ENCODE measurements around the gene PEAR1. TPM values are rescaled to one million over a fixed set of nuclear protein-coding genes. Genes with fewer than 3 reads are reported as not detected.

PEAR1 gene
- total RNA-seq, 1 donor from 2014 or later, result 5.6 TPM

DNA sequence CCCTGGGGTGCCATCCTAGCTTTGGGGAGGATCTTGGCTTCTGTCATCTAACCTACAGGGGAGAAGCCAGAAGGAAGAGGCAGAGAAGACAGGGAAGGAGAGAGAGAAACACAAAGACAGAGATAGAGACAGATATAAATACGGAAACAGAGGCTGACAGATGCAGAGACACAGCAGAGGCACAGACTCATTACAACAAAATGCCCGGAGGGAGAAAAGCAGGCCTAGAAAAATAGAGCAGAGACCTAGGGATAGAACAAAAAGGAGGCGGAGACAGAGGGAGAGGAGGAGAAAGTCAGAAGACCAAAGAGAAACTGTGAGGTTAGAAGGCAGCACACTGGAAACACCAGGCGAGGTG lies 1.9 kb downstream of the PEAR1 start:
- intact Hi-C loops (cut with DNase I), result loop anchor here (2.0 kb wide), 1 partner anchor 25 kb away; the partner anchor contains the start of gene LRRC71
- no peak for DNase-seq (ENCODE audit: low spot score)

DNA sequence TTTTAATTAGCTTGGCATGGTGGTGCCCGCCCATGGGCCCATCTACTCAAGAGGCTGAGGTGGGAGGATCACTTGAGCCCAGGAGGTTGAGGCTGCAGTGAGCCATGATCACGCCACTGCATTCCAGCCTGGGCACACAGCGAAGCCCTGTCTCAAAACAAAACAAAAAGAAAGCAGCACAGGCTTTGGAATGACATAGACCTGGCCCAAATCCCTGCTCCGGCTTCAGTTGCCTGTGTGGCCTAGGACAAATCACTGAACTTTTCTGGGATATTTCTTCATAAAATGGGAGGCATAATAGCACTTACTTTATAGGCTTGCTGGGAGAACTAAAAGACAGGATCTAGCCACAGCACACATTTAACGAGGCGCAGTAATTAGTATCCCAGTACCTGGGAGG lies 2.4 kb downstream of the PEAR1 start:
- intact Hi-C loops (cut with DNase I), result loop anchor here (2.0 kb wide), 1 partner anchor 25 kb away; the partner anchor contains the start of gene LRRC71
- no peak for DNase-seq (ENCODE audit: low spot score)

GRCh38 chr1:156896490-156897033 lies 3.0 kb downstream of the PEAR1 start:
- no peak for DNase-seq (ENCODE audit: low spot score)
- intact Hi-C loops (cut with DNase I), result no loop called here

DNA sequence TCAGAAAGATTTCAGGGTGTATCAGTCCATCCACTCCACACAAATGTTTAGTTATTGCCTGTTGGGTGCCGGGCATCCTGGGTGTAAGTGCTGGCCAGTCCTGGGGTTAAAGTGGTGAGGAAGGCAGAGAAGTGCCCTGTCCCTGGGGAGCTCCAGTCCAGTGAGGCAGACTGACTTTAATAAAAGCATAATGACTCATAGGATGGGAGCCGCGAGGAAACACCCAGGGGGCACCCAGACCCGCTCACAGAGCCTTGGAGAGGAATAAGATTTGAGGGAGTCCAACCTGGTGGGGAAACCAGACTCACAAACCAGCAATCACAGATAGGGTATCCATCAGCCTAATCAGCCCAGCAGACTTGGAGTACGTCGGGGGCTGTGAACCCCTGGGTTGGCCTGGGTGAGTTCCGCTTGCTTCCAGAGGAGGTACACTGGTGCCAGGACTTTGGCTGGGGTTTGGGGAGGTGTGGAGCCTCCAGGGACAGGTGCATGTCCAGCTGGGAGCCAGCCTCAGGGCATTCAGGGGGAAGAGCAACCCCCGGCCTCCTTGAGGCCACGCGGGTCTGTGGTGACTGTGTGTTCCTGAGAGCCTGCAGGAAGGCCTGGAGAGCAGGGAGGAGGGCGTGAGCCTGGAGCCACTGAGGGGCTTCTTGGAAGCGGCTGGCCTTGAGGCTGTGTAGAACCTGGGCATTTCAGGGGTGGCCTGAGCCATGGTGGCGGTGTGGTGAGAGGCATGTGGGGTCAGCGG lies 3.7 kb downstream of the PEAR1 start:
- intact Hi-C loops (cut with DNase I), result no loop called here

DNA sequence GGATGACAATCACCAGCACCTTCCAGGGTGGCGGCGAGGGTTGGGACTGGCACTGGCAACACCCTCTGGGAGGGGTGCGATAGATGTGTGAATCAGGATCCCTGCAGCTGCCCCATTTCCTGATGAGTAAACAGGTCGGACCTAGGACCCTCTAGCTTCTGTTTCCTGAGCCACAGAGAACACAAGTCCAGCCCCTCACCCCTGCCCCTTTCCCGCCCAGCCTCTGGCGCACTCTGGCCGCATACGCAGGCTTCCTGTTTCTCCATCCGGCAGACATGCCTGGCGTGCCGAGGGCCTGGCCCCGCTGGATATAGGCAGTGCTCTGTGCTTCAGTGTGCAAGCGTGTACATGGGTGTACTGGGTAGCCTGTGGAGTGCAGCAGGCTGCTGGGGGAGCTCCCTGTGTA lies 4.6 kb downstream of the PEAR1 start:
- DNase-seq (ENCODE audit: low spot score), result no peak
- intact Hi-C loops (cut with DNase I), result no loop called here

More for the DNA sequence above, 3.7 kb downstream of the PEAR1 start:
- no peak for DNase-seq (ENCODE audit: low spot score)

GRCh38 chr1:156898971-156899664 lies 5.6 kb downstream of the PEAR1 start:
- intact Hi-C loops (cut with DNase I), result no loop called here
- DNase-seq (ENCODE audit: low spot score), result no peak

DNA sequence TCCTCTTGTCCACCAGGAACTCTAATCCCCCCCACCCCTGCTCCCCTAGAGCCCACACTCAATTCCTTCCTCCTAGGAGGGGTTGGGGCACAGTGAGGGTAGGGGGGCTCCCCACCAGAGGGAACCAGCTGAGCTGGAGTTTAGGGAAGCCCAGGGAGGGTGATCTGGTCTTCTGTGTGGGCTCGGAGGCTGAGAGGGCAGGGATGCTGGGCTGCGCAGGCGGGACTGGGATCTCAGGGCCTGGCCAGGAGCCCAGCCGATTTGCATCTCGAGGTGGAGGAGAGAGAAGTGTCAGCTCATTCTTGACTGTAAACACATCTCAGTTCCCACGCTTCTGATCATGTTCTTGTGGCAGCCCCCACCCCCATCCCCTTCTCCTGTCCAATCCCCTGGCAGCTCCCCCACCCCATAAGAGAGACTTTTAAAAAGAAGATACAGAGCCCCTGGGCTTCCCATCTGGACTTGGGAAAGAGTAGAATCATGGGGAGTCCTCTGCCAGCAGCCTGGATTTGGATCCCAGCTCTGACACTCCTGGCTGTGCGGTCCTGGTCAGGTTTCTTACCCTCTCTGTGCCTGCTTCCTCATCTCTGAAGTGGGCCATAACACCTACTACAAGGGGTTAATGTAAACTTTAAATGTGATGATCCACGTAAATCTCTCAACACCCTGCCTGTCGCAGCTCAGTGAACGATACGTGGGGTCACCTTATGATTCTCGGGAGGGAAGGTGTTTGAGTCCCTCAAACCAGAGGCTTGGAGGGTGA lies 6.6 kb downstream of the PEAR1 start:
- DNase-seq (ENCODE audit: low spot score), result no peak
- intact Hi-C loops (cut with DNase I), result no loop called here

GRCh38 chr1:156900896-156901589 lies 7.5 kb downstream of the PEAR1 start:
- DNase-seq (ENCODE audit: low spot score), result no peak
- intact Hi-C loops (cut with DNase I), result no loop called here

DNA sequence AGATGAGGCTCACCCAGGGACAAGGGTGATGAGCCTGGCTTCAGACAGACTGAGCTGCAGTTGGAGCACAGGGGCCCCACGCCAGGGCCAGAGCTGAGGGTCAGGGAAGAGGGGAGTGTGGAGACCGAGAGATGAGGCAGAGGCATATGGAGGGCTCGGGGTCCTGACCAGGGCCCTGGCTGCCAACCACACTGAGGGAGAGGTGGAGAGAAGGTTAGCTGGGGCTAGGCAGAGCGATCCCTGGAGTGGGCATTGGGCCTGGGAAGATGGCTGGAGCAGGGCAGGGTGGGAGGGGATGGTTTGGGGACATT lies 8.0 kb downstream of the PEAR1 start:
- DNase-seq (ENCODE audit: low spot score), result no peak
- intact Hi-C loops (cut with DNase I), result no loop called here

DNA sequence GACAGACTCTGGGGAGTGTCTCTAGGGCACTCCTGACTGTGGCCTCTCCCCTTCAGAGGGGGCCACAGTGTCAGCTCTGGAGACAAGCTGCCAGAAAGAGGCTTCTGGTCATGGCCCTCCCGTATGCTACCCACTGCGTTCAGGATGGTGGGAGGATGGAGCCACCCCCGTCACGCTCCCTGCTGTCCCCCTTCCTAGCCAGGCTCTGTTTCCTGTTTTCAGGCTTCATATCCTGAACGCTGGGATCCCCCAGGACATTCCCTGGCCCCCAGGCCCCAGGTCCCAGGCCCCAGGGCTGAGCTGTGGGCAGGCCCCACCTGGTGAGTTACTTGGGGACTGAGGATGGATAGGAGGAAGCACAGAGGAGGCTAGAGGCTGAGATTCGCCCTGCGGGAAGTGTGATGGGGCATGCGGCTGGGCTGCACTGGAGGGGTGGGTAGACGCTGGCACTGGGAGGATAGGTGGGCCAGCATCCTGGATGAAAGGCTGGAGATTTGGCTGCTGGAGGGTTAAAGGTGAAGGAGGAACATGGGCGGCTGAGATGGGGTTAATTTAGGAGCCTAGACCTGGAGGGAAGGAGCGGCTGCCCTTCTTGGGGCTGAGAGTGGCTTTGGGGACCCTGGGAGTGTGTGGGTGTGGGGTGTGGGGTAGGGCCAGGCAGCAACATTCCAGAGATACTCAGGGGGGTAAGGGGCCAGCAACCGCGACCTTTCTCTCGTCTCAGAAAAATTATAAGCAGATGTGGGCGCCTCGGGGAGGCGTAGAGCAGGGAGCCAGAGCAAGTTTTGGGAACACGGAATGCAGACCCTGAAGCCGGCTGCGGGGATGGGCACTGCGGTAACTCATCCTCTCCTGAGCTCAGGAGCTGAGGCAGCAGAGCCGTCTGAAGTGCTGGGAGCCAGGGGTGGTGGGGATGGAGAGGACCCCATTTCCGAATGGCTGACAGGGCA lies 8.7 kb downstream of the PEAR1 start:
- DNase-seq (ENCODE audit: low spot score), result no peak
- intact Hi-C loops (cut with DNase I), result no loop called here

- no peak for DNase-seq (ENCODE audit: low spot score)
- intact Hi-C loops (cut with DNase I), result no loop called here
Measured at GRCh38 chr1:156903328-156904091, 10.0 kb downstream of the PEAR1 start.

DNA sequence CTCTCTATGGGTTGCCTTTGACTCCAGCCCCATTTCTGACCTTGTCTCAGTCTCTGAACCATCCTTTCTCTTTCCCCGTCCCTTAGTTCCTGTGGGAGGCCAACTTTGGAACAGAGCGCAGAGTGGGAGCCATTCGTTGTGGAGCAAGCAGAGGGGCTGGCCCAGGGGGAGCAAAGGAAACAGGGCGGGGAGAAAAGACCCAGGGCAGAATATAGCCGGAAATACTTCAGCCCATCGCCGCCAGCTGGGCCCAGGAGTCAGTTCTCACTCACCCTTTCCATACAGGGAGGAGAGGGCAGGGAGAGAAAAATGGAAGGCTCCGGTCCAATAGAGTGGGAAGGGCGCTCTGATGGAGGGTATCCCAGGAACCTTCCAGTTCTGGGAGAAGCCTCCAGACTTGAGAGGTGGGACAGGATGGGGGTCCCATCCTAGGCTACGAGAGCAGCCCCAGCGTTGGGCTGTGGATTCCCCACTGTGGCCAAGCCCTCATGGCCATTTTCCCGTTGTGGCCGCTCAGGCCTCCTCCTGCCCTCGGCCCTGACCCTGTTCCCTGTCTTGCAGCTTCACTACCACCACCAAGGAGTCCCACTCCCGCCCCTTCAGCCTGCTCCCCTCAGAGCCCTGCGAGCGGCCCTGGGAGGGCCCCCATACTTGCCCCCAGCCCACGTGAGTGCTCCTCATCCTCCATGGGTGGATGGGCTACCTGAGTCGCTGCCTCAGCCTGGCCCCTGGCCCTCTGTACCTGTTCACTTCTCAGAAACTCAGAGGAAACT lies 10.9 kb downstream of the PEAR1 start:
- no peak for DNase-seq (ENCODE audit: low spot score)
- intact Hi-C loops (cut with DNase I), result no loop called here

DNA sequence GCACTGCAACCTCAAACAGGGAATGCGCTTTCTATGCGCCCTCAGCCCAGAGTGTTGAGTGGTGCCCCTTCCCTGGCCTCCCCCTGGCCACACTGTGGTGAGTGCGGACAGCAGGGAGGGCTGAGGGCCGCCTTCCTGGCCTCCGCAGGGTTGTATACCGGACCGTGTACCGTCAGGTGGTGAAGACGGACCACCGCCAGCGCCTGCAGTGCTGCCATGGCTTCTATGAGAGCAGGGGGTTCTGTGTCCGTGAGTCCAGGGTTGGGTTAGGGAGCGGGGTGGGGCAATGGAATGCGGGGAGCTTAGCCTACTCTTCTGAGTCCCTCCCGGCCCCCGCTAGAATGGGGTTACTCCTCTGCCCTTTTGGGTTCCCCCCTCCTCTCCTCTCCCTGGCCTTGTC lies 11.7 kb downstream of the PEAR1 start:
- intact Hi-C loops (cut with DNase I), result no loop called here
- no peak for DNase-seq (ENCODE audit: low spot score)

- no peak for DNase-seq (ENCODE audit: low spot score)
- intact Hi-C loops (cut with DNase I), result no loop called here
Measured at GRCh38 chr1:156905651-156906050, 12.1 kb downstream of the PEAR1 start.

DNA sequence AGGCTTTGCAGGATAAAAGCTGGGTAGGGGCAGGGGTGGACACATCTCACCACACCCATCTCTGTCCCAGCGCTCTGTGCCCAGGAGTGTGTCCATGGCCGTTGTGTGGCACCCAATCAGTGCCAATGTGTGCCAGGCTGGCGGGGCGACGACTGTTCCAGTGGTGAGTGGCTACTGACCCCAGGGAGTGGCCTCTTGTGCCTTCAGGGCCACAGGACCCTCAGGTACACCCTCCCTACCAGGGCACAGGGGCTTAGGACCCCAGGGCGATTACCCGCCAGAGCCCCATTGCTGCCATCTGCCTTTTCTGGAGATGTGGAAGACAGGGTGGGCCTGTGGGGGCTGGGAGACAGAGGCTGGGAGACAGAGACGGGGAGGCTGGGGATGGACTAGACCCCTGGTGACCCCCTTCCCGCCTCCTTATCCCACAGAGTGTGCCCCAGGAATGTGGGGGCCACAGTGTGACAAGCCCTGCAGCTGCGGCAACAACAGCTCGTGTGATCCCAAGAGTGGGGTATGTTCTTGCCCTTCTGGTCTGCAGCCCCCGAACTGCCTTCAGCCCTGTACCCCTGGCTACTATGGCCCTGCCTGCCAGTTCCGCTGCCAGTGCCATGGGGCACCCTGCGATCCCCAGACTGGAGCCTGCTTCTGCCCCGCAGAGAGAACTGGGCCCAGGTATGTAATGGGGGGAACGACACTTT lies 12.8 kb downstream of the PEAR1 start:
- intact Hi-C loops (cut with DNase I), result no loop called here

GRCh38 chr1:156908541-156908940 lies 15.0 kb downstream of the PEAR1 start:
- intact Hi-C loops (cut with DNase I), result no loop called here
- DNase-seq (ENCODE audit: low spot score), result no peak

More for the DNA sequence above, 12.8 kb downstream of the PEAR1 start:
- no peak for DNase-seq (ENCODE audit: low spot score)

DNA sequence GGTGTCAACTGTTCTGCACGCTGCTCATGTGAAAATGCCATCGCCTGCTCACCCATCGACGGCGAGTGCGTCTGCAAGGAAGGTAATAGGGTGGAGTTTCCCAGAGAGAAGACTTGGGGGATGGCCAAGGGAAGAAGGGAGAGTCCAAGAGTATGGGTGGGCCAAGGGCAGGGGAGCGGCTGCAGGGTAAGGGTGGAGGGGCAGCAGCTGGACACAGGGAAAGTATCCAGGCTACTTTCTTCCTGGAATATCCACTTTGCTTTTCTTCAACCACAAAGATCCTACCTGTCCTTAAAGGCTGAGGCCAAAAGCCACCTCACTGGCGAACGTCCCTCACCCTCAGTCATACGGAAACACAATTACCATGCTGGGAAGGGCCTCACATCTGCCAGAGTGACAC lies 15.4 kb downstream of the PEAR1 start:
- intact Hi-C loops (cut with DNase I), result no loop called here
- DNase-seq (ENCODE audit: low spot score), result no peak

All from cardiac septum (tissue), 1 donor.